NCI-H82 treated with DMSO at 0.1 percent for 48 hours (cell line): ENCODE measurements around the gene ASIC4.

Experiments used
- DNase-seq: peaks from one replicate; lab custom pipeline; 2025; ENCODE audit not compliant: unreplicated experiment; lab: John Stamatoyannopoulos, UW

The ASIC4 gene

DNA sequence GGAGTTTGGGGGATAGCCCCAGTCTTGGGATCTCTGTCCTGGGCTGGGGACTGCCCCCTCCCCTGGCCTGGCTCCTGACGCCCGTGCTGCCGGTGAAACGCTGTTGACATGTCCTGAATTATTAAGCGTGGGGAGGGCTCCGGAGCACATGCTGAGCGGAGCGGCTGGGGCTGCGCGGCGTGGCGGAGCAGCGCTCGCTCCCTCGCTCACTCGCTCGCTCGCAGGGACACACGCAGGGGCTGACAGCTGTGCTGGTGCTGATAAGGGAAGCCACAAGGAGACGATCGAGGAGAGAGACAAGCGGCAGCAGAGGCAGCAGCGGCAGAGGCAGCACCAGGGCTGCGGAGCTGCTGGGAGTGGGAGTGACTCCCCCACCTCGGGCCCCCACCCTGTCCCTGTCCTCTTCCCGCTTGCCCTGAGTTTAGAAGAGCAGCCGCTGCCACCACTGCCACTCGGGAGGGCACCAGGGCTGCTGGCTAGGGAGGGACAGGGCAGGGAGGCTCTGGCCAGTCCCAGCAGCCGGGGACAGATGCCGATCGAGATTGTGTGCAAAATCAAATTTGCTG, at the start of gene ASIC4:
Gene ASIC4 (plus strand): TSS at position 287 of the 566 bp plus-strand sequence. CDS start 243 bp downstream, at position 530.
- DNase-seq: no peak

DNA sequence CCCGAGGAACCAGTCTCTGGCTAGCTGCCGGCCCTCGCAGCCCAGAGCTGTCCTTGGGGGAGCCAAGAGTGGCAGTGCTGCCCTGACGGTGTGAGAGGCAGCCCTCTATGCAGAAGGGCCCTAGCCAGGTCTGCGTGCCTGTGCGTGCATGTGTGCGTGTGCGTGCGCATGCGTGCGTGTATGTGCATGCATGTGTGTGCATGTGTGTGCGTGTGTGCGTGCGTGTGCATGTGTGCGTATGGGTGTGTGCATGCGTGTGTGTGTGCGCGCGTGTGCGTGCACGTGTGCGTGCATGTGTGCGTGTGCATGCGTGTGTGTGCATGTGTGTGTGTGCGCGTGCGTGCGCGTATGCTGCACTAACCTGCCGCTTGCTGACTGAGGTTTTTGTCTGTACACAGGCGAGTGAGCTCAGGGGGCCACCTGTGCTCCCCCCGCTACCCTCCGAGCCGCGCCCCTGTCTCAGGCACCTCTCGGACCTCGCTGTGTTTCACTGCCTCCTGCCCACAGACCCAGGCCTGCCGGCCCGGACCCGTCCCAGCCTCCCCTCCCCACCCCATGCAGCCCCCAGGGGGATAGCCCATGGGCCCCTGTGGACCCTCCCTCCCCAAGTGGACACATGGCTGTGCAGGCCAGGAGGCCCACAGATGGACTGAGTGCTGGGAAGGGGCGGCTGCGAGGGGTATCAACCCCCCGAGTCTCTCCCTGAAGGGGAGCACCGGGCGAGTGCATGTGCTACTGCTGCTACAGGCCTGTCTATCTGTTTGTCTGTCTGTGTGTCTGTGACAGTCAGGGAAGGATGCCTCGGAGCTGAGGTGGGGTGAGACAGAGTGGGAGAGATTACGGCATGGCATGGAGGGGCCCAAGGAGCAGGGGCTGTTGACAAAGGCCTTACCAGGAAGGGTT, 48.4 kb upstream of the ASIC4 start:
- DNase-seq: no peak

DNA sequence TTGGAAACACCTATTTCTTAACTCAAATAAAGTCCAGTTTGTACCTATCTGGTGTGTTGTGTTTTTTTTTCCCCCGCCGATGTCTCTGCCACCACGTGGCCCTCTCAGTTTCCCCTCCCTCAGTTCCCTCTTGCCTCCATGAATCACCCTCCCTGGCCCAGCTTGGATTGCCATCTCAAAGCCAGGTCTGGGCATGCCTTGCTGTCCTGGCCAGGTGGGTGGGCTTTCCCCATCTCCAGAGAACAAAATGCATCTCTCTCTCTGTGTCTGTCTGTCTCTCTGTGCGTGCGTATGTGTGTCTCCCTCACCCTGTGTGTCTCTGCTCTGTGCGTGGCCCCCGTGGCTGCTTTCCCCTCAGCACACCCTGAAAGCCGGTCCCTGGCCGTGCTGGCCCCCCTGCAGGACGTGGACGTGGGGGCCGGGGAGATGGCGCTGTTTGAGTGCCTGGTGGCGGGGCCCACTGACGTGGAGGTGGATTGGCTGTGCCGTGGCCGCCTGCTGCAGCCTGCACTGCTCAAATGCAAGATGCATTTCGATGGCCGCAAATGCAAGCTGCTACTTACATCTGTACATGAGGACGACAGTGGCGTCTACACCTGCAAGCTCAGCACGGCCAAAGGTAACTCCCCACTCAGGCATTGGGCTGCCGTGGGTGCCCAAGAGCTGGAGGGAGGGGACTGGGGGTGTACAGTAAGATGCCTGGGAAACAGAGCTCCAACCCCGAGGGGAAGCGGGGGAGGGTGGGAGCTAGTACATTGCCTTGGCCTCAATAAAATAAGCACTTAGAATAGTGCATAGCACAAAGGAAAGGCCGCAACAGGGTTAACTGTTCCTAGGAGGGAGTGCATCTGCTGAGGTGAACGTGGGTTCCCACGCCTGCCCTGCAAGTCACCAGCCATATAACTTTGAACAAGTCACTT, 47.2 kb upstream of the ASIC4 start:
- no peak for DNase-seq

- no peak for DNase-seq
Observed at GRCh38 chr2:219467736-219468075, 46.6 kb upstream of the ASIC4 start.

GRCh38 chr2:219468410-219469185, 45.7 kb upstream of the ASIC4 start:
- no peak for DNase-seq

- DNase-seq: no peak
Observed at GRCh38 chr2:219469186-219469724, 45.0 kb upstream of the ASIC4 start.

DNA sequence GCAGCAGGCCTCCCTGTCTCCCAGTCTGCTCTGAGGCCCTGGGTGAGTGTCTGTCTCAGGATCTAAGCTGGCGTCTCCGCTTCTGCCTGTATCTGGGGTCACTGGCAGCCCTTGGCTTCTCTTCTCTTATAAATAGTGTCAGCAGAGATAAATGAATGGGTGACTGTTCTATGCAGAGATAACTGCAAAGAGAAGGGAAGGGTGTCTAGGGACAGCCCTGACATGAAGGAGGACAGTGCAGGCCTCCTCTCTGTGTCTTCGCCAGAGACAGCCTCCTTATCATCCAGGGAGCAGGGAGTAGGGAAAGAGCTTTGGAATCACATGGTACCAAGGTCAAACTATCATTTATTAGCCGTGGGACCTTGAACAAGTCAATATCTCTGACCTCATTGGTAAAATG, 43.9 kb upstream of the ASIC4 start:
- no peak for DNase-seq

GRCh38 chr2:219471476-219472371, 42.6 kb upstream of the ASIC4 start:
- no peak for DNase-seq

- DNase-seq: no peak
Observed at GRCh38 chr2:219472629-219473187, 41.6 kb upstream of the ASIC4 start.

GRCh38 chr2:219473511-219473910, 40.8 kb upstream of the ASIC4 start:
- DNase-seq: no peak

DNA sequence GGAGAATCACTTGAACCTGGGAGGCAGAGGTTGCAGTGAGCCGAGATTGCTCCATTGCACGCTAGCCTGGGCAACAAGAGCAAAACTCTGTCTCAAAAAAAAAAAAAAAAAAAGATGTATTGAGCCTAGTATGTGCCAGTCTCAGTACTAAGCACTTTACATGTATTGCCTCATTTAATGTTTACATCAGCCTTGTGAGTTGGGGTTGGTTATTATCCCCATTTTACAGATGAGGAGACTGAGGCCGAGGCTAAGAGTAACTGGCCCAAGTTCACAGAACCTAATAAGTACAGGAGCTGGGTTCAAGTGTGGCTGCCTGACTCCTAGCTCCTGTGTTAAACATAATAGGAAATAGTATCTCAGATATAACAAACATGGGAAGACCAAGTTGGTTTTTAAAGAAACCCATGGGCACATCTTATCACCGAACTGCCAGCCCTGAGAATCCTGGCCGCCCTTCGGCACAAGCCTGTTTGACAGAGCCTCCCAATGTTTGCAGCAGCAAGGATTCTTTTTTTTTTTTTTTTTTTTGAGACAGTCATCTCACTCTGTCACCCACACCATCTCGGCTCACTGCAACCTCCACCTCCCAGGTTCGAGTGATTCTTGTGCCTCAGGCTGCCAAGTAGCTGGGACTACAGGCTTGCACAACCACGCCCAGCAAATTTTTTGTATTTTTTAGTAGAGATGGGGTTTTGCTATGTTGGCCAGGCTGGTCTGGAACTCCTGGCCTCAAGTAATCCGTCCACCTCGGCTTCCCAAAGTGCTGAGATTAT, 39.8 kb upstream of the ASIC4 start:
- DNase-seq: no peak

- DNase-seq: no peak
Observed at GRCh38 chr2:219475278-219475677, 39.0 kb upstream of the ASIC4 start.

DNA sequence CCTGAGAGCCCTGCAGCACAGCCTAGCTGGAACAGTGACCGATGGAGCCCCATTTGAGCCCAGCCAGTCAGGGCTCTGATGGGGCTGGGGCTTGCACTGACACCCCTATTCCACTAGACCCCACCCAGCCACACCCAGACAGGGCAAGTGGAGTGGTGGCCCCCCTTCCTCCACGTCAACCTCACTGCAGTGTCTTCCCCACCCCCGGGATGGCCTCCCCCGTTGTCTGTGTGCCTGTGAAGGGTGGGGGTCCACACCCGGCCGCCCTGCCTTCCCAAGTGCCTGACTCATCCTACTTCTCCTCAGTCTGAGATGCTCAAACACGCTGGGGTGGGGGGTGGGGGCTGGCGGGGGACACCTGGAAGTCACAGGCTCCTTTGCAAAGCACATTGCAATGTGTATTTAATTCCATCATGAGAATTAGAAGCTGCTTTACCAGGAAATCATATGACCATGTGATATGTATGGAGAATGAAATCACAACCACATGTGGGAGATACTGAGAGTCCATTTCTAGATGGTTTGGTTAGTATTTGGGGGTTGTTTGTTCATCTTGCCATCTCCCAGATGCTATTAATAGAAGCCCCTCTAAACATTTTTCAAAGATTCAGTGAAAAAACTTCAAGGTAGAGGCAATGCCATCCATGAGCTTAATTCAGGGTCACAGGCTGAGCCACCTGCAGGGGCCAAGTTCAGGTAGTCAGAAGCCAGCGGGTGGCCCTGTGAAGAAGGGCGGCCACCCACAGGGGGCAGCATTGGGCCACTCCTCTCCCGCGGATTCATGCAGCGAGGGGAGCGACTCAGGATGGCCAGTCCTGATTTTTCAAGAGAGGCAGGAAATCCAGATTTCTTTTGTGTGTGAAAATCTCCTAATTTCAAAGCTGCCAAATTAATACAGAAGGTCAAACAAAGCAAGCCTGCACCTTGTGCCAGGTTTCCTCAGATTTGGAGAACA, 38.3 kb upstream of the ASIC4 start:
- peak; percentile 46 for DNase-seq

GRCh38 chr2:219476652-219477151, 37.6 kb upstream of the ASIC4 start:
- DNase-seq: peak; percentile 38

GRCh38 chr2:219477179-219477578, 37.1 kb upstream of the ASIC4 start:
- no peak for DNase-seq

GRCh38 chr2:219477815-219478214, 36.5 kb upstream of the ASIC4 start:
- DNase-seq: no peak

DNA sequence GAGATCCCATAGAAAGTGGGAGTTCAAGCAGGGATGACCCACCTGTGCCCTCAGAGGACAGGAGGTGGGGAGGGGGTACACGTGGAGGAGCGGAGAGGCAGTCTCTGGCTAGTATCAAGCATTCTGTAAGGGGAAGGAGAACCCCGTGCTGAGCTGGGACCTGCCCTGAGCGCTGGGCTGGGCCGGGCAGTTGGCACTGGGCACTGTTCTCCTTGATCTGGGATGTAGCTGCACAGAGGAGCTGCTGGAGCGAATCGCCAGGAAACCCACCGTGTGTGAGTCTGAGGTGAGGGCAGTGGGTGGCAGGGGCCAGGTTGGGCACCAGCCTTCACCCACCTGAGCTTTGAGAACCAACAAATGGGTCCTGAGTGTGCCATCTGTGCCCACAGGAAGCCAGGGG, 35.4 kb upstream of the ASIC4 start:
- no peak for DNase-seq
